ENCODE data around the gene MCU. TPM values are rescaled to one million over a fixed set of nuclear protein-coding genes. Genes with fewer than 3 reads are reported as not detected.

The MCU gene
- total RNA-seq, 1 experiment from 2014 or later = 37.2 TPM

- H3K36me3 Mint-ChIP-seq = peaks cover 10% of the 10 kb centered on the region
- no peak overlapping the region for H3K27ac Mint-ChIP-seq
- no peaks in the 10 kb centered on the region; the same call in 1 of the 2 replicates for H3K27me3 Mint-ChIP-seq (ENCODE audit: low read depth)
- no peak for DNase-seq (ENCODE audit: low spot score)
- peaks cover 12% of the 10 kb centered on the region for H3K9me3 Mint-ChIP-seq
- no peak for TF ChIP-seq TEAD1 (CRISPR knock-in tag; IDR thresholded peaks at IDR 0.05)
- no peak for TF ChIP-seq SMAD4 (CRISPR knock-in tag; IDR thresholded peaks at IDR 0.05)
- TF ChIP-seq FOXK1 (CRISPR knock-in tag; IDR thresholded peaks at IDR 0.05) = no peak
- no peak for TF ChIP-seq ZNF425 (CRISPR knock-in tag; conservative IDR thresholded peaks at IDR 0.05)
- TF ChIP-seq OVOL2 (CRISPR knock-in tag; IDR thresholded peaks at IDR 0.05; ENCODE audit: borderline replicate concordance) = no peak
- no peak for TF ChIP-seq TEAD4 (CRISPR knock-in tag; IDR thresholded peaks at IDR 0.05)
- no peak for TF ChIP-seq ZNF281 (CRISPR knock-in tag; IDR thresholded peaks at IDR 0.05)
- TF ChIP-seq IRF2 (CRISPR knock-in tag; IDR thresholded peaks at IDR 0.05; ENCODE audit: borderline replicate concordance, low read depth) = no peak
- TF ChIP-seq SP1 (CRISPR knock-in tag; conservative IDR thresholded peaks at IDR 0.05) = no peak
- no peaks in the 10 kb centered on the region for H3K4me1 Mint-ChIP-seq
- peak; percentile 26; the same call in 1 of the 2 replicates for ATAC-seq
- ChIA-PET POLR2A (no interaction called here), CTCF (interaction anchor here (0.6 kb wide), 1 partner anchor 263 kb away, joined by 3 read pairs; no protein-coding TSS in a partner anchor)
- no peak overlapping the region for H3K4me3 Mint-ChIP-seq
Measured at GRCh38 chr10:72925951-72926465, 234.1 kb downstream of the MCU start.

- POLR2A ChIA-PET = interaction anchor here (0.7 kb wide), 1 partner anchor 245 kb away, joined by 3 read pairs; no protein-coding TSS in a partner anchor
- no peak for ATAC-seq
- H3K4me3 Mint-ChIP-seq = no peak overlapping the region
- CTCF ChIA-PET = interaction anchor here (1.0 kb wide), 1 partner anchor 134 kb away, joined by 4 read pairs; no protein-coding TSS in a partner anchor
- DNase-seq (ENCODE audit: low spot score) = no peak
- H3K9me3 Mint-ChIP-seq = peaks cover 1% of the 10 kb centered on the region
- H3K27me3 Mint-ChIP-seq (ENCODE audit: low read depth) = no peaks in the 10 kb centered on the region
- H3K36me3 Mint-ChIP-seq = peaks cover under 1% of the 10 kb centered on the region; the same call in 1 of the 2 replicates
- no peaks in the 10 kb centered on the region for H3K4me1 Mint-ChIP-seq
- no peak overlapping the region for H3K27ac Mint-ChIP-seq
- no peak for TF ChIP-seq GABPB1 (CRISPR knock-in tag; IDR thresholded peaks at IDR 0.05)
- TF ChIP-seq STAT6 (CRISPR knock-in tag; conservative IDR thresholded peaks at IDR 0.05; ENCODE audit: low read depth) = no peak
- no peak for TF ChIP-seq ZNF219 (CRISPR knock-in tag; IDR thresholded peaks at IDR 0.05; ENCODE audit: borderline replicate concordance)
- TF ChIP-seq MYBL2 (CRISPR knock-in tag; IDR thresholded peaks at IDR 0.05) = no peak
- TF ChIP-seq MLX (CRISPR knock-in tag; IDR thresholded peaks at IDR 0.05) = no peak
- TF ChIP-seq GTF2I (CRISPR knock-in tag; conservative IDR thresholded peaks at IDR 0.05) = no peak
Measured at GRCh38 chr10:72927485-72927884, 235.5 kb downstream of the MCU start.
